Epidermal melanocyte (primary cell): ENCODE measurements around the gene MTO1.
"Not testable (repeated sequence)": the region's sequence is repeated elsewhere in the genome, so short reads cannot be mapped to it uniquely, and the experiment has no call there.

ENCODE experiments used
- DNase-seq: peaks from one replicate; pipeline ENCODE4 v3.0.0; 2011; ENCODE audit warnings: low spot score; ENCODE audit not compliant: insufficient read length

Gene MTO1

DNA sequence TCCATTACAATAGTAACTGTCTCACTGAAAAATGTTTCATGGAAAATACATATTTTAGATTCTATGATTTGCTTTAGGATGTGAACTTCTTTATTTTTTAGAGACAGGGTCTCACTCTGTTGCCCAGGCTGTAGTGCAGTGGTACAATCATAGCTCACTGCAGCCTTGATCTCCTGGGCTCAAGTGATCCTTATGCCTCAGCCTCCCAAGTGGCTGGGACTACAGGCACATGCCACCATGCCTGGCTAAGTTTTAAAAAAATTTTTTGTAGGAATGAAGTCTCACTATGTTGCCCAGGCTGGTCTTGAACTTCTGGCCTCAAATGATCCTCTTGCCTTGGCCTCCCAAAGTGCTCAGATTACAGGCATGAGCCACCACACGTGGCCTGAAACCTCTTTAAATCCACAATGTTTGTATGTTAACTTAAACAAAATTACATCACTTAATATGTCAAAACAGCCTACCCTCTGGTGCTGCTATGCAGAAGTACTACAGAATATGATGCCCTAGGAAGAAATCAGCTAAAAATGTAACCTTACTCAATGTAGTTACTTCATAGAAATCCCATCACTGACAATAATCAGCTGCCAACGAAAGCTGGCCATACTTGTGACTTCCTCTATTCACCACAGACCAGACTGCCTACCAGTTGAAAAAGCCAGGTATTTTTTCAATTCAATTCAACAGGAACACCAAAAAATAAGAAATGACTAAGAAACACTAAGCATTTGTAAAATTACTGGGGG is 41.7 kb downstream of the MTO1 start:
- no peak for DNase-seq

DNA sequence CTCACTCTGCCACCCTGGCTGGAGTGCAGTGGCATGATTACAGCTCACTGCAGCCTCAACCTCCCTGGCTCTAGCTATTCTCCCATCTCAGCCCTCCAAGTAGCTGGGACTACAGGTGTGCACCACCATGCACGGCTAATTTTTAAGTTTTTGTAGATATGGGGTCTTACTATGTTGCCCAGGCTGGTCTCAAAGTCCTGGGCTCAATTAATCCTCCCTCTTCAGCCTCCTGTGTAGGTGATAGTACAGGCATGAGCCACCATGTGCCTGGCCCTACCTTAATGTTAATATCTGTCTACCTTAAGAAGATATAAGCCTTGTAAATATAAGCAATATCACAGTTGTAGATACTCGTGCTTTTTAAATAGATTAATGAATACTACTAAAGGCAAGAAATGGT is 42.6 kb downstream of the MTO1 start:
- DNase-seq, result no peak

DNA sequence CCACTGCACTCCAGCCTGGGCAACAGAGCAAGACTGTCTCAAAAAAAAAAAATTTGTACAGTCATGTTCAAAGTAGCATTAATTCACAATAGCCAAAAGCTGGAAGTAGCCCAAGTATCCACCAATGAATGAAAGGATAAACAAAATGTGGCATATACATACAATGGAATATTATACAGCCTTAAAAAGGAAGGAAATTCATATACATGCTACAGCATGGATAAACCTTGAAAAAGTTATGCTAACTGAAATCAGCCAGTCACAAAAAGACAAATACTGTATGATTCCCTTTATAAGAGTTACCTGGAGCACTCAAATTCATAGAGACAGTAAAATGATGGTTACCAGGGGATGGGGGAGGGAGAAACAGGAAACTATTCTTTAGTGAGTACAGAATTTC is 43.6 kb downstream of the MTO1 start:
- DNase-seq, result no peak

- not testable (repeated sequence) for DNase-seq
Observed at GRCh38 chr6:73505705-73506104, 44.2 kb downstream of the MTO1 start.

- no peak for DNase-seq
Observed at GRCh38 chr6:73506246-73506645, 44.7 kb downstream of the MTO1 start.

DNA sequence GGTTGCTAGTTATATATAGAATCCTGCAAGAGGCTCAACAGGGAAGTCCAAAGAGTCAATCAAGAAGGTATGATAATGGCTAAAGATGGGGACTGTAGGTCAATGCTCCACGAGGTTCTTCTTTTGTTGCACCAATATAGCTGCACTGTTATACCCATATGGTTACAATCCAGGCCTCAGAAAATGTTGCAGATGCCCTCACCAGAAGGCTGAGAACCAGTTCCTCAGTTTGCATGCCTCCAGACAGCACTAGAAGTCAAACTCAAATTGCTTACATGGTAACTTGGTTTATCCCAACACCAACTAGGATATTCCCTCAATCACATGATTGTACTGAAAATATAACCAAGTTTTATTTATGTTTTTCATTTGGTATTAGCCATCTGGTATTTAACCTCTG is 47.2 kb downstream of the MTO1 start:
- no peak for DNase-seq

DNA sequence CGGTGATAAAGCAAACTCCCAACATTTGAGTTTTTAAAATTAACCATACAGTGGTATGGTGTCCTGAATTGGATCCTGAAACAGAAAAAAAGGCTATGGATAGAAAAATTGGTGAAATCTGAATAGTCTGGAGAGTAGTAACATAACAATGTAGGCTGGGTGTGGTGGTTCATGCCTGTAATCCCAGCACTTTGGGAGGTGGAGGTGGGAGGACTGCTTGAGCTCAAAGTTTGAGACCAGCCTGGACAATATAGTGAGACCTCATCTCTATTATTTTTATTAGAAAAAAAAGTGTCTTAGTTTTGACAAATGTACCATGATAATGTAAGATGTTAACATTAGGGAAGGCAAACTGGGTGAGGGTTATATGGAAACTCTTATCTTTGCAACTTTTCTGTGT is 48.3 kb downstream of the MTO1 start:
- DNase-seq, result no peak

GRCh38 chr6:73511796-73512195 is 50.3 kb downstream of the MTO1 start:
- no peak for DNase-seq

- DNase-seq, result no peak
Observed at GRCh38 chr6:73513496-73513854, 51.9 kb downstream of the MTO1 start.

DNA sequence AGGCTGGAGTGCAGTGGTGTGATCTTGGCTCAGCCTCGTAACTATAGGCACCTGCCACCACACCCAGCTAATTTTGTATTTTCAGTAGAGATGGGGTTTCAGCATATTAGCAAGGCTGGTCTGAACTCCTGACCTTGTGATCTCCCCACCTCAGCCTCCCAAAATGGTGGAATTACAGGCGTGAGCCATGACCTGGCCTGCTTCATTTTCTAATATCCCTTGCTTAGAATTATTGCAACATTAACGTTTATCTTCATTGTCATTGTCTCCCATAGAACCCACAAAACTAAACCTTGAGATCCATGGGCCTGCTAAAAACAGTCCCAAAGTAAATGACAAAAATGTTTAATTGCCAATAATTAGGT is 53.2 kb downstream of the MTO1 start:
- no peak for DNase-seq

DNA sequence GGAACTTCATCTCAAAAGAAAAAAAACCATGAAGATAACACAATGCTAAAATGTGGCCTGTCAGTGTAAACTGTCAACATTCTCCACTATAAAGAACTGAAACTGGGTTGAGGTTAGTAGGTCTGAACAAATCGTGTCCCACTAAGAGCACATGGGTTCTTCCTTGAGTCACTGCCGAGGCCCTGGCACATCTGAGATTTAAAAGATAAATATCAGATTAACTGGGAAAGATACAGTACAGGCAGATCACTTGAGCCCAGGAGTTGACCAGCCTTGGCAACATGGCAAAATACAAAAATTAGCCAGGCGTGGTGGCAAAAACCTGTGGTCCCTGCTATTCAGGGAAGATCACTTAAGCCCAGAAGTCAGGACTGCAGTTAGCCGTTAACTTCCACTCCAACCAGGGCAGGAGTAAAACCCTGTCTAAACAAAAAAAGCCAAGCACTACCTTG is 53.7 kb downstream of the MTO1 start:
- no peak for DNase-seq

GRCh38 chr6:73516514-73517489 is 55.3 kb downstream of the MTO1 start:
- DNase-seq, result no peak

- DNase-seq, result not testable (repeated sequence)
Observed at GRCh38 chr6:73518100-73518981, 56.8 kb downstream of the MTO1 start.

DNA sequence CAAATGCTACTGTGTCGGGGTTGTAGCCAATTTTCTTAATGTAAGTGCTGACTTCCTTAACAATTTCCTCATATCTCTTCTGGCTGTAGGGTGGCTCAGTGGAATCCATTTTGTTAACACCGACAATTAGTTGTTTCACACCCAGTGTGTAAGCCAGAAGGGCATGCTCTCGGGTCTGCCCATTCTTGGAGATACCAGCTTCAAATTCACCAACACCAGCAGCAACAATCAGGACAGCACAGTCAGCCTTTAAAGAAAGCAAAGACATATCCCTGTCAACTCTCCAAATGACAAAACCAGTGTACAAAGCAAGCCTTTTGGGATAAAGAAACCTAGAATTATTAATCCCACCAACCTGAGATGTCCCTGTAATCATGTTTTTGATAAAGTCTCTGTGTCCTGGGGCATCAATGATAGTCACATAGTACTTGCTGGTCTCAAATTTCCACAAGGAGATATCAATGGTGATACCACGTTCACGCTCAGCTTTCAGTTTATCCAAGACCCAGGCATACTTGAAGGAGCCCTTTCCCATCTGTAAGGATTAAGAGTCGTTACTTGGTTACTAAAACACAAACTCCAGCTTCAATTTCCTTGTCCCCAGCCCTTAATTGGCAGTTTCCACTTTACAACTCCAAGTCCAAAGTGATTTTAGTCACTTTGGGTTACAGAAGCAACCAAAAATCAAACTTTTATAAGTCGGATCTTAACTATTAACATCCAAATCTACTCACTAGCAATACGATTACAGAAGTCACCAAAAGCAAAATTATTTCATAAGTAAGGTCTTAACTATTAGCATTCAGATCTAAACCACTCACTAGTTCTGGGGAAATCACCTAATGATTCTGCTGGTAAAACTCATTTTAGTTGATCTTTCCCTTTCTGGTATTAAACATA is 57.7 kb downstream of the MTO1 start:
- DNase-seq, result not testable (repeated sequence)

GRCh38 chr6:73519926-73520687 is 58.6 kb downstream of the MTO1 start:
- DNase-seq, result no peak

DNA sequence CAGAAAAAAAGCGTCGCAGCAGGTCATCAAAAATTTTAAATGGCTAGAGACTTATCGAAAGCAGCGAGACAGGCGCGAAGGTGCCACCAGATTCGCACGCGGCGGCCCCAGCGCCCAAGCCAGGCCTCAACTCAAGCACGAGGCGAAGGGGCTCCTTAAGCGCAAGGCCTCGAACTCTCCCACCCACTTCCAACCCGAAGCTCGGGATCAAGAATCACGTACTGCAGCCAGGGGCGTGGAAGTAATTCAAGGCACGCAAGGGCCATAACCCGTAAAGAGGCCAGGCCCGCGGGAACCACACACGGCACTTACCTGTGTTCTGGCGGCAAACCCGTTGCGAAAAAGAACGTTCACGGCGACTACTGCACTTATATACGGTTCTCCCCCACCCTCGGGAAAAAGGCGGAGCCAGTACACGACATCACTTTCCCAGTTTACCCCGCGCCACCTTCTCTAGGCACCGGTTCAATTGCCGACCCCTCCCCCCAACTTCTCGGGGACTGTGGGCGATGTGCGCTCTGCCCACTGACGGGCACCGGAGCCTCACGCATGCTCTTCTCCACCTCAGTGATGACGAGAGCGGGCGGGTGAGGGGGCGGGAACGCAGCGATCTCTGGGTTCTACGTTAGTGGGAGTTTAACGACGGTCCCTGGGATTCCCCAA is 59.3 kb downstream of the MTO1 start, which contains the start of gene EEF1A1:
Gene EEF1A1, minus strand, starts transcription at position 345 of the 663 bp plus-strand sequence. CDS start 1,006 bp downstream, outside the sequence.
- DNase-seq, result peak; percentile 85

GRCh38 chr6:73521351-73521985 is 59.9 kb downstream of the MTO1 start:
- peak; percentile 33 for DNase-seq

DNA sequence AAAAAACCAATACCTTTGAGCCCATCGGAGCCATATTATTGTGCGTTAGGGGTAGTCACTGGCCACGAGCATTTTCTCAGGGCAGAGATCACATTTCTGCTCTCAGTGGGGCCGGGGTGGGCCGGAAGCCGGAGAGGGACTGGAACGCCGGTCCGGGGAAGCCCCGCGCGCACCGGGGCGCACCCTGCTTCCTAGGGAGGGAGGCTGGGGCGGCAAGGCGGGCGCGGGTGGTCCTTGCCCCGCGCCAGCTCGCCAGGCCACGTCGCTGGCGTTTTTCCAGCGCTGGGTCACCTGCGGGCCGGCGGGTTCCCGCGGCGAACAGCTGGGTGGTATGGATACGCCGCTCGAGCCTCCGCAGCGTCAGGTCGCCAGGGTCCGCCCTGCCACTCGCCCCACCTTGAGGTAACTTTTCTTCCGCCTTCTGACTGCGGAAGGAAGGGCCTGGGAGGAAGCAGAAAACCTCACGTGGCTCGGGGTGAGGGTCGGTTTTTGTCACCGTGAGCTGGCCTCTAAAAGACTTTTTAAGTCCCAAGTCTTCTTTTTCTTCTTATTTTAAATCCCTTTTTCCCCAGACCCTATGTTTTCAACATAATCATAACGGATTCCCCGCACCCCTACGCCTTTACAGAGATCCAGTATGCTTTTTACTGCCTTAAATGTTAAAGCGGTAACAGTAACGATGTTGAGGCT is 62.0 kb downstream of the MTO1 start:
- no peak for DNase-seq
